Kidney epithelial cell (primary cell): ENCODE results near the gene CSNK1D. TPM values are rescaled to one million over a fixed set of nuclear protein-coding genes. Genes with fewer than 3 reads are reported as not detected.

Experiments used
- DNase-seq: peaks from one replicate; pipeline ENCODE4 v3.0.0-alpha.2; 2010; ENCODE audit warnings: low read depth
- H3K27me3 ChIP-seq: 2 replicates; pipeline ENCODE4 v1.6.0; 2011; ENCODE audit warnings: low read length; ENCODE audit not compliant: control insufficient read depth, insufficient read depth
- H3K36me3 ChIP-seq: 2 replicates; pipeline ENCODE4 v1.5.1; 2011; ENCODE audit warnings: low read length; ENCODE audit not compliant: control insufficient read depth, insufficient read depth
- H3K4me3 ChIP-seq: 2 replicates; pipeline ENCODE4 v1.5.1; 2011; ENCODE audit warnings: low read depth, mild to moderate bottlenecking, control low read depth, low read length
- total RNA-seq: library from RNA; depleted of rRNA; stranded (reverse); fragments of >200 nt; gene quantifications from 2 replicates; pipeline ENCODE4 v1.2.3, GENCODE V29; 2015
- TF ChIP-seq, protein P1 (sequence below): IDR thresholded peaks from 2 replicates; pipeline ENCODE4 v1.5.1; 2011; ENCODE audit warnings: mild to moderate bottlenecking, moderate library complexity, low read length, control low read depth, inconsistent platforms; ENCODE audit not compliant: insufficient read depth, poor library complexity, severe bottlenecking

CSNK1D gene
- total RNA-seq, 1 donor from 2014 or later = 61.7 TPM

GRCh38 chr17:82217120-82217529, 56.4 kb downstream of the CSNK1D start:
- Histone ChIP-seq H3K27me3 (no peaks in the 10 kb centered on the region), H3K4me3 (no peak overlapping the region), H3K36me3 (no peaks in the 10 kb centered on the region)
- DNase-seq = no peak
- TF ChIP-seq, protein P1, sequence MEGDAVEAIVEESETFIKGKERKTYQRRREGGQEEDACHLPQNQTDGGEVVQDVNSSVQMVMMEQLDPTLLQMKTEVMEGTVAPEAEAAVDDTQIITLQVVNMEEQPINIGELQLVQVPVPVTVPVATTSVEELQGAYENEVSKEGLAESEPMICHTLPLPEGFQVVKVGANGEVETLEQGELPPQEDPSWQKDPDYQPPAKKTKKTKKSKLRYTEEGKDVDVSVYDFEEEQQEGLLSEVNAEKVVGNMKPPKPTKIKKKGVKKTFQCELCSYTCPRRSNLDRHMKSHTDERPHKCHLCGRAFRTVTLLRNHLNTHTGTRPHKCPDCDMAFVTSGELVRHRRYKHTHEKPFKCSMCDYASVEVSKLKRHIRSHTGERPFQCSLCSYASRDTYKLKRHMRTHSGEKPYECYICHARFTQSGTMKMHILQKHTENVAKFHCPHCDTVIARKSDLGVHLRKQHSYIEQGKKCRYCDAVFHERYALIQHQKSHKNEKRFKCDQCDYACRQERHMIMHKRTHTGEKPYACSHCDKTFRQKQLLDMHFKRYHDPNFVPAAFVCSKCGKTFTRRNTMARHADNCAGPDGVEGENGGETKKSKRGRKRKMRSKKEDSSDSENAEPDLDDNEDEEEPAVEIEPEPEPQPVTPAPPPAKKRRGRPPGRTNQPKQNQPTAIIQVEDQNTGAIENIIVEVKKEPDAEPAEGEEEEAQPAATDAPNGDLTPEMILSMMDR = no peak

DNA sequence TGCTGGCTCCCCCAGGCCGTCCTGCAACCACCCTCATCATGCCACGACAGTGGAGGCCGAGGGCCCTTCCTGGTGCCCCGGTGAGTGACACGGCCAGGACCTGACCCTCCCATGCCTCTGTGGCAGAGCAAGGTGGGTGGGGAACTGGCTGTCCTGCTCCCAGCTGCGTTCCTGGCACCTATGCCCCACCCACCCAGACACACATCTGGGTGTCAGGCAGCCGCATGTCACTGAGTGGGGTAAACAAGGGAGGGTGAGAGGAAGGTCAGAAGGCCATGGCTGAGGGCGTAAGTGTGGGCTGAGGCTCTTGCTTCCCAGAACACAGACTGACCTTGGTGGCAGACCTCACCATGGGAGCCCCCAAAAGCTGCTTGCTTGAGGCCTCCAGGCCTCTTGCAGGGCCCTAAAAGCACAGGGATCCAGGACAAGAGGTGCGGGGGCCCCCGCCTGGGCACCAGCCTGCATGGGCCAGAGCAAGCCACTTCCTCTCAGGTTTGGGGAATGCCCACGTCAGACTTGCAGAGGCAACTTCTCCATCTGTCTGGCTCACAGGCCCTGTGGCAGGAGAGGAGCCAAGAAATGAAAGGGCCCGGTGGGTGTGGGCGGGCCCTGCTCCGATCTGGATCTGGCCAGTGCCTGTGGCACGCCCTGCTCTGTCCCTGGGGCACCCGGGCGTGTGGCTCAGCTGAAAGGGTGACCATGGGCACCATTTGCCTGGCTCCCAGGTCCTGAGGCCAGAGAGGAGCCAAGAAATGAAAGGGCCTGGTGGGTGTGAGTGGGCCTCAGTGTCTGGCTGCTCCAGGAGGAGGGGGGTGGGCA, 57.0 kb downstream of the CSNK1D start:
- Histone ChIP-seq H3K27me3 (no peaks in the 10 kb centered on the region), H3K4me3 (no peak overlapping the region)
- no peak for DNase-seq

DNA sequence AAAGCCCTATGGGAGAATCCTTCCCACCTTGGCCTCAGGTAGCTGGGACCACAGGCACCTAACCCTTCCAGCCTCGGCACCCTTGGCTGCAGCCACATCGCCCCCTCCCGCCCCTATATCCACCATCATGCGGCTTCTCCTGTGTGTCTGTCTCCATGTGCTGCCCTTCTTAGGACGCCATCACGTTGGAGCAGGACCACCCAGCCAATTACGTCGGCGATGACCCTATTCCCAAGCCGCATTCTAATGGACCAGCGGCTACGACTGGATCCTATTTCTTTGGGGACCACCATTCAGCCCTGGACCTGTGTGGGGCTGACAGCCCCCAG, 57.6 kb downstream of the CSNK1D start:
- TF ChIP-seq, protein P1 = no peak
- Histone ChIP-seq H3K4me3 (no peak overlapping the region), H3K27me3 (no peaks in the 10 kb centered on the region)

More for the DNA sequence above, 57.0 kb downstream of the CSNK1D start:
- TF ChIP-seq, protein P1 = no peak
- no peaks in the 10 kb centered on the region for H3K36me3 ChIP-seq

GRCh38 chr17:82215095-82215971, 58.2 kb downstream of the CSNK1D start:
- H3K4me3 ChIP-seq = no peak overlapping the region
- H3K27me3 ChIP-seq = no peaks in the 10 kb centered on the region
- no peak for DNase-seq
- TF ChIP-seq, protein P1 = no peak
- no peaks in the 10 kb centered on the region for H3K36me3 ChIP-seq

More for the DNA sequence above, 57.6 kb downstream of the CSNK1D start:
- no peaks in the 10 kb centered on the region for H3K36me3 ChIP-seq
- no peak for DNase-seq

DNA sequence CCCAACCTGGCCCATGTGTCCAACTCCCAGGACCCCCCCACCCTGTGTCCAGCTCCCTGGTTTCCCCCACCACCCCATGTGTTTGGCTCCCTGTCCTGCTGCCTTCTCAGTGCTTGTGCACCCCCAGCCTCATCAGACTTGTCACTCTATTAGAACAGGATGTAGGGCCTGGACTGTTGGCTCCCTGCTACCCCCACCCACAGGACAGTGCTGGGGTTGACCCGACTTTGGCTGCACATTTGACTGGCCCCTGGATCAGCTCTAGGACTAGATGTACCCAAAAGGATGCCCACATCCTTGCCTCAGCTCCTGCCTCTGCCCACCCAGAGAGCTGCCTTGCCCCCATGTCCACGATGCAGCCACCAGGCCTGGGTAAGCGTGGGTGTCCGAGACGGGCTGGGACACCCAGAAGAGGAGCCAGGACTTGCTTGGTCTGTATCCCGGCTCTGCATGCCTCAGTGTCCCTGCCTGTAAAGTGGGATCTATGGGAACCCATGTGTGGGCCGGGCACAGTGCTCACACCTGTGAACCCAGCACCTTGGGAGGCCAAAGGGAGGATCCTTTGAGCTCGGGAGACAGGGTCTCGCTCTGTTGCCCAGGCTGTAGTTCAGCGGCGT, 59.4 kb downstream of the CSNK1D start:
- no peak for DNase-seq
- no peak overlapping the region for H3K4me3 ChIP-seq
- no peaks in the 10 kb centered on the region for H3K27me3 ChIP-seq
- TF ChIP-seq, protein P1 = no peak
- H3K36me3 ChIP-seq = no peaks in the 10 kb centered on the region
